H1 (cell line): ENCODE results near the gene GRIA2.

ENCODE experiments used
- JUND ChIP-seq: IDR thresholded peaks from 2 replicates; pipeline ENCODE4 v1.6.1; 2011; ENCODE audit warnings: mild to moderate bottlenecking, improper control_type of control experiment, low read length
- MAFK ChIP-seq: IDR thresholded peaks from 2 replicates; pipeline ENCODE4 v1.6.1; 2012; ENCODE audit warnings: low read depth, mild to moderate bottlenecking, improper control_type of control experiment, low read length
- POLR2A ChIP-seq, 2 experiments: IDR thresholded peaks; 1 replicate in 1 of 2; 2 replicates in 1 of 2; pipeline ENCODE4 v1.6.1; 2011; ENCODE audit warnings: low read depth in 2 of 2, low read length in 2 of 2, mild to moderate bottlenecking in 2 of 2; ENCODE audit errors: control extremely low read depth in 1 of 2
- POLR2AphosphoS5 ChIP-seq: IDR thresholded peaks from 2 replicates; pipeline ENCODE4 v1.6.1; 2011; ENCODE audit warnings: low read depth, low read length
- RAD21 ChIP-seq, 2 experiments: IDR thresholded peaks in 1 of 2; conservative IDR thresholded peaks in 1 of 2; 2 replicates each; pipeline ENCODE4 v1.6.1; 2011; ENCODE audit warnings: low read depth in 2 of 2, low read length in 2 of 2, improper control_type of control experiment in 1 of 2, inconsistent platforms in 1 of 2, mild to moderate bottlenecking in 1 of 2, moderate library complexity in 1 of 2
- SP1 ChIP-seq: IDR thresholded peaks from 2 replicates; pipeline ENCODE4 v1.6.1; 2011; ENCODE audit warnings: low read depth, low read length
- TEAD4 ChIP-seq: IDR thresholded peaks from 2 replicates; pipeline ENCODE4 v1.6.1; 2012; ENCODE audit warnings: low read depth, low read length, inconsistent platforms, mixed read lengths
- ZNF274 ChIP-seq: IDR thresholded peaks from 2 replicates; pipeline ENCODE4 v1.7.0; 2012; ENCODE audit warnings: low read length, borderline replicate concordance; ENCODE audit errors: extremely low read depth
- TF ChIP-seq, protein P1 (sequence below), 3 experiments: IDR thresholded peaks; 1 replicate in 2 of 3; 2 replicates in 1 of 3; pipeline versions ENCODE4 v1.5.1 to v1.6.1; 2011; ENCODE audit warnings: low read length in 3 of 3, mild to moderate bottlenecking in 3 of 3, inconsistent platforms in 2 of 3, low read depth in 1 of 3, moderate library complexity in 1 of 3; ENCODE audit not compliant: insufficient read depth in 1 of 3; ENCODE audit errors: control extremely low read depth in 1 of 3
- TF ChIP-seq, protein P2 (sequence below): IDR thresholded peaks from 2 replicates; pipeline ENCODE4 v1.6.1; 2012; ENCODE audit warnings: inconsistent platforms

GRCh38 chr4:157225096-157225495 is 4.6 kb downstream of the GRIA2 start:
- no peak for TF ChIP-seq POLR2A (IDR thresholded peaks at IDR 0.05; ENCODE audit: control extremely low read depth in 1 of 2, low read depth in 2 of 2, low read length in 2 of 2)
- TF ChIP-seq, protein P1, sequence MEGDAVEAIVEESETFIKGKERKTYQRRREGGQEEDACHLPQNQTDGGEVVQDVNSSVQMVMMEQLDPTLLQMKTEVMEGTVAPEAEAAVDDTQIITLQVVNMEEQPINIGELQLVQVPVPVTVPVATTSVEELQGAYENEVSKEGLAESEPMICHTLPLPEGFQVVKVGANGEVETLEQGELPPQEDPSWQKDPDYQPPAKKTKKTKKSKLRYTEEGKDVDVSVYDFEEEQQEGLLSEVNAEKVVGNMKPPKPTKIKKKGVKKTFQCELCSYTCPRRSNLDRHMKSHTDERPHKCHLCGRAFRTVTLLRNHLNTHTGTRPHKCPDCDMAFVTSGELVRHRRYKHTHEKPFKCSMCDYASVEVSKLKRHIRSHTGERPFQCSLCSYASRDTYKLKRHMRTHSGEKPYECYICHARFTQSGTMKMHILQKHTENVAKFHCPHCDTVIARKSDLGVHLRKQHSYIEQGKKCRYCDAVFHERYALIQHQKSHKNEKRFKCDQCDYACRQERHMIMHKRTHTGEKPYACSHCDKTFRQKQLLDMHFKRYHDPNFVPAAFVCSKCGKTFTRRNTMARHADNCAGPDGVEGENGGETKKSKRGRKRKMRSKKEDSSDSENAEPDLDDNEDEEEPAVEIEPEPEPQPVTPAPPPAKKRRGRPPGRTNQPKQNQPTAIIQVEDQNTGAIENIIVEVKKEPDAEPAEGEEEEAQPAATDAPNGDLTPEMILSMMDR (IDR thresholded peaks at IDR 0.05; ENCODE audit: control extremely low read depth in 1 of 3, insufficient read depth in 1 of 3, low read depth in 1 of 3, low read length in 3 of 3): no peak
- TF ChIP-seq MAFK: no peak
- TF ChIP-seq POLR2AphosphoS5: no peak
- TF ChIP-seq, protein P2, sequence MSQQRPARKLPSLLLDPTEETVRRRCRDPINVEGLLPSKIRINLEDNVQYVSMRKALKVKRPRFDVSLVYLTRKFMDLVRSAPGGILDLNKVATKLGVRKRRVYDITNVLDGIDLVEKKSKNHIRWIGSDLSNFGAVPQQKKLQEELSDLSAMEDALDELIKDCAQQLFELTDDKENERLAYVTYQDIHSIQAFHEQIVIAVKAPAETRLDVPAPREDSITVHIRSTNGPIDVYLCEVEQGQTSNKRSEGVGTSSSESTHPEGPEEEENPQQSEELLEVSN: no peak
- TF ChIP-seq RAD21 (IDR thresholded peaks at IDR 0.05 in 1 of 2, conservative IDR thresholded peaks at IDR 0.05 in 1 of 2; ENCODE audit: low read depth in 2 of 2, low read length in 2 of 2): no peak
- no peak for TF ChIP-seq TEAD4
- TF ChIP-seq ZNF274: no peak
- TF ChIP-seq SP1: no peak
- TF ChIP-seq JUND: no peak
